ENCODE data around the gene KAZN. TPM values are rescaled to one million over a fixed set of nuclear protein-coding genes. Genes with fewer than 3 reads are reported as not detected.

Gene KAZN
- total and polyA plus RNA-seq, 2 of the 8 experiments (the other 6 are each of a cell fraction or from before 2014, with no cell fraction given), result 3.7 to 11.8 TPM

DNA sequence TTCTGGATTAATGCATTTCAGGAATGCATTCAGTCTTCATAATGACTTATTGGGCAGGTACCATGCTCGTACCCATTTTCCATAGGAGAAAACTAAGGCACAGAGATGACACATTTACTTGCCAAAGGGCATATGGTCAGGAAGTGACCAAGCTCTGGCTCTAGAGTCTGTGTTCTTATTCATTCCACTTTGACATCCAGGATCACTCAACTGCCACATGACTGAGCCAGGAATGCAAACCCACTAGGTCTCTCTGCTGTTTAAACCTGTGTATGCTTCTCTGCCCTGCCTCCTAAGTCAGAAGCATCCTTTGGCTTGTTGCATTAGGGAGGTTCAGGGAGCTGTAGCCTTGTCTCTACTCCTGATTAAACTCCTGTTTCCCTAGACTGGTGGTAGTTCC, 7.5 kb downstream of the KAZN start:
- H3K56ac ChIP-seq (replicated peaks; ENCODE audit: insufficient read length, low read depth, low read length), result no peak overlapping the region
- H3K27me3 ChIP-seq (replicated peaks in 1 of 4; ENCODE audit: control insufficient read depth in 3 of 4, extremely low read depth in 1 of 4, insufficient read depth in 3 of 4, low read length in 3 of 4), result peaks cover 0 to under 1% (median under 1%) of the 10 kb centered on the region in 4 experiments; a peak in 3 of 7 replicates
- no peak overlapping the region for H3K14ac ChIP-seq (ENCODE audit: insufficient read length)
- H3K4me2 ChIP-seq (ENCODE audit: insufficient read depth in 1 of 2, low read depth in 2 of 2, low read length in 2 of 2), result no peak overlapping the region
- H3K18ac ChIP-seq (ENCODE audit: extremely low read depth, low read length), result no peak overlapping the region
- H3K4me3 ChIP-seq (ENCODE audit: extremely low read depth in 1 of 4, insufficient read depth in 2 of 4, low read depth in 3 of 4, low read length in 4 of 4), result no peak overlapping the region
- peaks cover 5% of the 10 kb centered on the region; the same call in 1 of the 2 replicates for H3K79me1 ChIP-seq (ENCODE audit: low read depth, low read length)
- no peak overlapping the region for H2BK15ac ChIP-seq (ENCODE audit: low read length)
- CTCF ChIA-PET (ENCODE audit: partially characterized antibody), result no interaction called here
- no peaks in the 10 kb centered on the region for H4K20me1 ChIP-seq (replicated peaks in 1 of 2; ENCODE audit: control insufficient read depth in 1 of 2, insufficient read depth in 2 of 2, low read length in 2 of 2)
- no peak overlapping the region for H3K23ac ChIP-seq (ENCODE audit: insufficient read length)
- POLR2A ChIA-PET (ENCODE audit: partially characterized antibody), result no interaction called here
- no peak overlapping the region for H2BK12ac ChIP-seq (ENCODE audit: low read depth, low read length)
- H2AFZ ChIP-seq (ENCODE audit: low read length), result no peak overlapping the region
- no peak for DNase-seq (ENCODE audit: low read depth in 1 of 2, low spot score in 2 of 2)
- FAIRE-seq, result no peak
- H3K36me3 ChIP-seq (ENCODE audit: control insufficient read depth in 2 of 4, insufficient read depth in 4 of 4, low read length in 3 of 4), result no peaks in the 10 kb centered on the region
- peaks cover 0 to 19% of the 10 kb centered on the region in 2 experiments; a peak in 1 of 4 replicates for H3K79me2 ChIP-seq (ENCODE audit: control insufficient read depth in 1 of 2, insufficient read depth in 2 of 2, low read length in 2 of 2)
- H3K9me3 ChIP-seq (ENCODE audit: insufficient read depth in 2 of 2, low read depth in 1 of 2, low read length in 1 of 2), result no peaks in the 10 kb centered on the region
- no peak overlapping the region for H2BK5ac ChIP-seq (ENCODE audit: low read depth, low read length)
- no peak overlapping the region for H2BK20ac ChIP-seq (ENCODE audit: low read length)
- H3K4me1 ChIP-seq (replicated peaks in 1 of 4; ENCODE audit: control insufficient read depth in 3 of 4, insufficient read depth in 4 of 4, low read length in 3 of 4), result peaks cover 4 to 10% (median 7%) of the 10 kb centered on the region in 4 experiments; a peak in 5 of 7 replicates
- H4K91ac ChIP-seq (replicated peaks; ENCODE audit: insufficient read length, low read length), result no peak overlapping the region
- H2AK5ac ChIP-seq (ENCODE audit: low read depth, low read length), result no peak overlapping the region
- no peak overlapping the region for H3K4ac ChIP-seq (replicated peaks; ENCODE audit: insufficient read length, low read depth, low read length)
- no peak overlapping the region for H3K27ac ChIP-seq (ENCODE audit: low read depth, low read length)
- H2BK120ac ChIP-seq (replicated peaks; ENCODE audit: low read depth, low read length), result no peak overlapping the region
- H3K9ac ChIP-seq (replicated peaks in 1 of 4; ENCODE audit: extremely low read depth in 1 of 4, low read depth in 3 of 4, low read length in 3 of 4), result no peak overlapping the region
- no peak for TF ChIP-seq SIN3A (conservative IDR thresholded peaks at IDR 0.05 in 1 of 2, IDR thresholded peaks at IDR 0.05 in 1 of 2; ENCODE audit: low read depth in 1 of 2, low read length in 2 of 2)
- no peak for TF ChIP-seq SRF (IDR thresholded peaks at IDR 0.05; ENCODE audit: low read depth, low read length)
- TF ChIP-seq FOSL1 (IDR thresholded peaks at IDR 0.05; ENCODE audit: insufficient read depth, low read depth, low read length), result no peak
- no peak for TF ChIP-seq KDM5A (IDR thresholded peaks at IDR 0.05; ENCODE audit: low read length)
- no peak for TF ChIP-seq SP2 (IDR thresholded peaks at IDR 0.05; ENCODE audit: low read length)
- no peak for TF ChIP-seq RXRA (IDR thresholded peaks at IDR 0.05; ENCODE audit: insufficient read depth, low read depth, low read length)
- no peak for TF ChIP-seq SIX5 (IDR thresholded peaks at IDR 0.05; ENCODE audit: low read depth, low read length)
- no peak for TF ChIP-seq POLR2A (IDR thresholded peaks at IDR 0.05; ENCODE audit: control extremely low read depth in 1 of 2, low read depth in 2 of 2, low read length in 2 of 2)
- TF ChIP-seq HDAC6 (IDR thresholded peaks at IDR 0.05; ENCODE audit: low read depth, low read length), result no peak
- TF ChIP-seq CTBP2 (IDR thresholded peaks at IDR 0.05; ENCODE audit: borderline replicate concordance, insufficient read depth, insufficient read length, low read length), result no peak
- no peak for TF ChIP-seq PHF8 (conservative IDR thresholded peaks at IDR 0.05; ENCODE audit: low read depth, low read length)
- no peak for TF ChIP-seq EP300 (IDR thresholded peaks at IDR 0.05; ENCODE audit: borderline replicate concordance in 1 of 2, low read depth in 2 of 2, low read length in 2 of 2)
- 90% methylated on average over 1 of the region's 1 CpG; no CpG with 5 or more reads in 1 of the 2 experiments for WGBS, 2 experiments (ENCODE audit: extremely low coverage in 1 of 2, insufficient coverage in 1 of 2, insufficient read length in 1 of 2, insufficient replicate concordance in 2 of 2, low coverage in 1 of 2, low lambda C conversion rate in 2 of 2, missing lambda C conversion rate in 1 of 2)
- H4K8ac ChIP-seq (ENCODE audit: extremely low read depth, insufficient read depth, low read length), result no peak overlapping the region
- no peaks in the 10 kb centered on the region; the same call in 1 of the 2 replicates for H3K23me2 ChIP-seq (ENCODE audit: low read depth, low read length)
- H4K5ac ChIP-seq (ENCODE audit: insufficient read length, low read depth, low read length), result no peak overlapping the region
